ENCODE results near the gene BBS9. TPM values are rescaled to one million over a fixed set of nuclear protein-coding genes. Genes with fewer than 3 reads are reported as not detected.

The BBS9 gene
- total and polyA plus RNA-seq, 2 donors (not counting 3 experiments of a cell fraction or from before 2014, with no cell fraction given): 5.7 to 17.4 TPM

- dilution Hi-C loops (cut with MboI; ENCODE audit: extremely low pct_ligation_motif_present, low sequenced_read_pairs) (no loop called here), intact Hi-C loops (cut with micrococcal nuclease) (no loop called here)
- H2AFZ ChIP-seq (ENCODE audit: low read depth, low read length): no peak overlapping the region
- no peaks in the 10 kb centered on the region for H3K9me3 ChIP-seq (replicated peaks; ENCODE audit: control insufficient read depth, insufficient read depth, low read length)
- DNase-seq (ENCODE audit: low read depth, low spot score) (peak; percentile 71), FAIRE-seq (peak; percentile 24)
- no peak for TF ChIP-seq JUN (IDR thresholded peaks at IDR 0.05; ENCODE audit: borderline replicate concordance, insufficient read depth, insufficient read length, low read depth)
- TF ChIP-seq EZH2 (IDR thresholded peaks at IDR 0.05; ENCODE audit: borderline replicate concordance, low read depth, low read length, severe bottlenecking): no peak
- TF ChIP-seq FOS (IDR thresholded peaks at IDR 0.05; ENCODE audit: borderline replicate concordance, insufficient read depth, low read length): no peak
- no peak for TF ChIP-seq POLR2AphosphoS5 (IDR thresholded peaks at IDR 0.05; ENCODE audit: insufficient read depth, low read depth, low read length)
- TF ChIP-seq MAX (IDR thresholded peaks at IDR 0.05; ENCODE audit: insufficient read depth, insufficient read length): no peak
- TF ChIP-seq MYC (IDR thresholded peaks at IDR 0.05; ENCODE audit: low read depth, low read length): no peak
- H3K9ac ChIP-seq (replicated peaks; ENCODE audit: extremely low read depth, insufficient read depth, low read length): no peak overlapping the region
- H3K4me1 ChIP-seq (ENCODE audit: control insufficient read depth, extremely low read depth, insufficient read depth, low read length): peaks cover 5% of the 10 kb centered on the region
- no peak overlapping the region for H3K4me3 ChIP-seq (replicated peaks in 1 of 3; ENCODE audit: insufficient read depth in 1 of 3, low read depth in 1 of 3, low read length in 3 of 3)
- H3K4me2 ChIP-seq (ENCODE audit: insufficient read depth, low read length): no peak overlapping the region
- no peaks in the 10 kb centered on the region for H3K79me2 ChIP-seq (ENCODE audit: control insufficient read depth, insufficient read depth, low read length)
- ChIA-PET CTCF (interaction anchor here (0.7 to 2.7 kb wide), 3 partner anchors 10 to 378 kb away, joined by 3 to 9 read pairs (median 6); no protein-coding TSS in a partner anchor), POLR2A (no interaction called here)
- H3K27ac ChIP-seq (ENCODE audit: insufficient read depth, low read depth, low read length): no peak overlapping the region
- H3K9me1 ChIP-seq (replicated peaks; ENCODE audit: control insufficient read depth, extremely low read depth, insufficient read depth, low read length): no peaks in the 10 kb centered on the region
- H3K27me3 ChIP-seq (ENCODE audit: control insufficient read depth in 2 of 2, insufficient read depth in 2 of 2, low read length in 2 of 2): no peaks in the 10 kb centered on the region
- no peaks in the 10 kb centered on the region for H3K36me3 ChIP-seq (ENCODE audit: control insufficient read depth in 2 of 2, extremely low read depth in 1 of 2, insufficient read depth in 2 of 2, low read length in 2 of 2)
- no peaks in the 10 kb centered on the region for H4K20me1 ChIP-seq (replicated peaks; ENCODE audit: control insufficient read depth, extremely low read depth, insufficient read depth, low read length)
- no TSS peak for BruUV-seq (replicated peaks)
Observed at GRCh38 chr7:33554576-33554975, 425.2 kb downstream of the BBS9 start.

GRCh38 chr7:33556472-33556871 is 427.1 kb downstream of the BBS9 start:
- POLR2A ChIA-PET: no interaction called here
- TF ChIP-seq FOS (IDR thresholded peaks at IDR 0.05; ENCODE audit: borderline replicate concordance, insufficient read depth, low read length) (no peak), GATA2 (IDR thresholded peaks at IDR 0.05; ENCODE audit: insufficient read depth, insufficient read length, low read depth, low read length) (no peak), POLR2A (IDR thresholded peaks at IDR 0.05; ENCODE audit: low read depth, low read length) (no peak), MAX (IDR thresholded peaks at IDR 0.05; ENCODE audit: insufficient read depth, insufficient read length) (no peak), EZH2 (IDR thresholded peaks at IDR 0.05; ENCODE audit: borderline replicate concordance, low read depth, low read length, severe bottlenecking) (no peak), MYC (IDR thresholded peaks at IDR 0.05; ENCODE audit: low read depth, low read length) (no peak), JUN (IDR thresholded peaks at IDR 0.05; ENCODE audit: borderline replicate concordance, insufficient read depth, insufficient read length, low read depth) (no peak), POLR2AphosphoS5 (IDR thresholded peaks at IDR 0.05; ENCODE audit: insufficient read depth, low read depth, low read length) (no peak)
- TF ChIP-seq, protein P1, sequence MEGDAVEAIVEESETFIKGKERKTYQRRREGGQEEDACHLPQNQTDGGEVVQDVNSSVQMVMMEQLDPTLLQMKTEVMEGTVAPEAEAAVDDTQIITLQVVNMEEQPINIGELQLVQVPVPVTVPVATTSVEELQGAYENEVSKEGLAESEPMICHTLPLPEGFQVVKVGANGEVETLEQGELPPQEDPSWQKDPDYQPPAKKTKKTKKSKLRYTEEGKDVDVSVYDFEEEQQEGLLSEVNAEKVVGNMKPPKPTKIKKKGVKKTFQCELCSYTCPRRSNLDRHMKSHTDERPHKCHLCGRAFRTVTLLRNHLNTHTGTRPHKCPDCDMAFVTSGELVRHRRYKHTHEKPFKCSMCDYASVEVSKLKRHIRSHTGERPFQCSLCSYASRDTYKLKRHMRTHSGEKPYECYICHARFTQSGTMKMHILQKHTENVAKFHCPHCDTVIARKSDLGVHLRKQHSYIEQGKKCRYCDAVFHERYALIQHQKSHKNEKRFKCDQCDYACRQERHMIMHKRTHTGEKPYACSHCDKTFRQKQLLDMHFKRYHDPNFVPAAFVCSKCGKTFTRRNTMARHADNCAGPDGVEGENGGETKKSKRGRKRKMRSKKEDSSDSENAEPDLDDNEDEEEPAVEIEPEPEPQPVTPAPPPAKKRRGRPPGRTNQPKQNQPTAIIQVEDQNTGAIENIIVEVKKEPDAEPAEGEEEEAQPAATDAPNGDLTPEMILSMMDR (IDR thresholded peaks at IDR 0.05; ENCODE audit: extremely low read depth in 1 of 2, insufficient read depth in 1 of 2, low read depth in 1 of 2, low read length in 2 of 2): no peak
- H2AFZ ChIP-seq (ENCODE audit: low read depth, low read length): no peak overlapping the region

More at GRCh38 chr7:33556472-33556871, 427.1 kb downstream of the BBS9 start:
- Histone ChIP-seq H3K36me3 (ENCODE audit: control insufficient read depth in 2 of 2, extremely low read depth in 1 of 2, insufficient read depth in 2 of 2, low read length in 2 of 2) (no peaks in the 10 kb centered on the region), H3K27ac (ENCODE audit: insufficient read depth, low read depth, low read length) (no peak overlapping the region), H3K4me2 (ENCODE audit: insufficient read depth, low read length) (no peak overlapping the region), H3K9ac (replicated peaks; ENCODE audit: extremely low read depth, insufficient read depth, low read length) (no peak overlapping the region), H3K9me3 (replicated peaks; ENCODE audit: control insufficient read depth, insufficient read depth, low read length) (no peaks in the 10 kb centered on the region), H3K9me1 (replicated peaks; ENCODE audit: control insufficient read depth, extremely low read depth, insufficient read depth, low read length) (no peaks in the 10 kb centered on the region), H3K79me2 (ENCODE audit: control insufficient read depth, insufficient read depth, low read length) (no peaks in the 10 kb centered on the region), H4K20me1 (replicated peaks; ENCODE audit: control insufficient read depth, extremely low read depth, insufficient read depth, low read length) (no peaks in the 10 kb centered on the region), H3K27me3 (ENCODE audit: control insufficient read depth in 2 of 2, insufficient read depth in 2 of 2, low read length in 2 of 2) (no peaks in the 10 kb centered on the region), H3K4me1 (ENCODE audit: control insufficient read depth, extremely low read depth, insufficient read depth, low read length) (no peaks in the 10 kb centered on the region), H3K4me3 (replicated peaks in 1 of 3; ENCODE audit: insufficient read depth in 1 of 3, low read depth in 1 of 3, low read length in 3 of 3) (no peak overlapping the region)
- BruUV-seq (replicated peaks): no TSS peak
- intact Hi-C loops (cut with micrococcal nuclease) (no loop called here), dilution Hi-C loops (cut with MboI; ENCODE audit: extremely low pct_ligation_motif_present, low sequenced_read_pairs) (no loop called here)
- CTCF ChIA-PET: no interaction called here
- DNase-seq (ENCODE audit: low read depth, low spot score) (no peak), FAIRE-seq (no peak)

Data from endothelial cell of umbilical vein (primary cell).